Activated CD4-positive, alpha-beta T cell treated with anti-CD3 and anti-CD28 coated beads for 36 hours (primary cell): Measurements from ENCODE around the gene ADCY7. TPM values are rescaled to one million over a fixed set of nuclear protein-coding genes. Genes with fewer than 3 reads are reported as not detected.

Experiments used
- ATAC-seq: fragments of 200-7000 bp; cut with Tn5 transposase; one replicate; pipeline ENCODE4 v1.10.0; 2021; ENCODE audit warnings: mild to moderate bottlenecking, moderate library complexity
- CTCF ChIA-PET: fragments of 350-600 bp; sonication (Branson Sonifier 250); formaldehyde crosslinking; loops from one replicate; lab custom pipeline; 2021; ENCODE audit warnings: antibody characterized with exemption; lab: Charles Lee
- POLR2A ChIA-PET: fragments of 350-600 bp; sonication (Branson Sonifier 250); formaldehyde crosslinking; loops from one replicate; lab custom pipeline; 2021; ENCODE audit warnings: antibody characterized with exemption, inconsistent platforms; lab: Charles Lee
- DNase-seq: peaks from one replicate; pipeline ENCODE4 v3.0.0-alpha.2; 2020
- H3K27ac Mint-ChIP-seq: one replicate; pipeline ENCODE4 v1.8.0; 2021; ENCODE audit warnings: mixed read lengths
- H3K27me3 Mint-ChIP-seq: one replicate; pipeline ENCODE4 v1.8.0; 2021; ENCODE audit warnings: mixed read lengths
- H3K36me3 Mint-ChIP-seq: one replicate; pipeline ENCODE4 v1.8.0; 2021; ENCODE audit warnings: low read depth, mixed read lengths
- H3K4me1 Mint-ChIP-seq: one replicate; pipeline ENCODE4 v1.8.0; 2021; ENCODE audit warnings: mixed read lengths
- H3K4me3 Mint-ChIP-seq: one replicate; pipeline ENCODE4 v1.8.0; 2021; ENCODE audit warnings: mild to moderate bottlenecking, moderate library complexity, mixed read lengths
- H3K9me3 Mint-ChIP-seq: one replicate; pipeline ENCODE4 v1.8.0; 2021; ENCODE audit warnings: low read depth, mixed read lengths
- intact Hi-C, 2 experiments: fragments of 100-400 bp; cut with DNase I in 1 of 2; cut with micrococcal nuclease in 1 of 2; formaldehyde crosslinking; loops; one replicate each; pipeline versions ENCODE4 v1.14.2 to v1.15.1; 2022 to 2024; cut with DNase I, micrococcal nuclease
- total RNA-seq, 2 experiments: library from RNA; stranded (reverse); gene quantifications; one replicate each; pipeline ENCODE4 v1.2.3, GENCODE V29; 2021

Gene ADCY7
- total RNA-seq, 2 experiments from 2014 or later, result 51.8 to 85.3 TPM

DNA sequence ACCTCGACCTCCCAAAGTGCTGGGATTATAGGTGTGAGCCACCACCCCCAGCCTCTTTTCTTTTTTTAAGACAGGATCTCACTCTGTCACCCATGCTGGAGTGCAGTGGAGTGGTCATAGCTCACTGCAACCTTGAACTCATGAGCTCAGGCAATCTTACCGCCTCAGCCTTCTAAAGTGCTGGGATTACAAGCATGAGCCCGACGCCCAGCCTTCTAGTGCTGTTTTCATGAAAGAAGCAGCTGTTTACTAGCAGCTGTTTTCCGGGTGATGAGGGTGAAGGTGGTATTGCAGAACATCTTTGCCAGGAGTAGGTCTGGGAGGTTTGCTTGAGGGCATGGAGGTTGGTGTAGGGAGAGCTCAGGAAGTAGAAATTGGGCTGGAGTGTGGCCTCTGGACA lies 2.0 kb downstream of the ADCY7 start:
- no peak for ATAC-seq
- CTCF ChIA-PET, result interaction anchor here (0.9 to 1.3 kb wide), 7 partner anchors 16 to 538 kb away, joined by 3 to 4 read pairs (median 3); no protein-coding TSS in a partner anchor
- no peaks in the 10 kb centered on the region for H3K27me3 Mint-ChIP-seq
- H3K27ac Mint-ChIP-seq, result peak overlapping the region; percentile 98
- peaks cover 2% of the 10 kb centered on the region for H3K9me3 Mint-ChIP-seq
- H3K36me3 Mint-ChIP-seq, result peaks cover 19% of the 10 kb centered on the region
- peak; percentile 42 for DNase-seq
- H3K4me1 Mint-ChIP-seq, result peaks cover 85% of the 10 kb centered on the region
- POLR2A ChIA-PET, result no interaction called here
- peak overlapping the region; percentile 87 for H3K4me3 Mint-ChIP-seq
- intact Hi-C loops, result loop anchor here in 1 of 2 experiments (5.0 kb wide), 2 partner anchors 99 to 204 kb away; partner anchors contain the start of gene BRD7

DNA sequence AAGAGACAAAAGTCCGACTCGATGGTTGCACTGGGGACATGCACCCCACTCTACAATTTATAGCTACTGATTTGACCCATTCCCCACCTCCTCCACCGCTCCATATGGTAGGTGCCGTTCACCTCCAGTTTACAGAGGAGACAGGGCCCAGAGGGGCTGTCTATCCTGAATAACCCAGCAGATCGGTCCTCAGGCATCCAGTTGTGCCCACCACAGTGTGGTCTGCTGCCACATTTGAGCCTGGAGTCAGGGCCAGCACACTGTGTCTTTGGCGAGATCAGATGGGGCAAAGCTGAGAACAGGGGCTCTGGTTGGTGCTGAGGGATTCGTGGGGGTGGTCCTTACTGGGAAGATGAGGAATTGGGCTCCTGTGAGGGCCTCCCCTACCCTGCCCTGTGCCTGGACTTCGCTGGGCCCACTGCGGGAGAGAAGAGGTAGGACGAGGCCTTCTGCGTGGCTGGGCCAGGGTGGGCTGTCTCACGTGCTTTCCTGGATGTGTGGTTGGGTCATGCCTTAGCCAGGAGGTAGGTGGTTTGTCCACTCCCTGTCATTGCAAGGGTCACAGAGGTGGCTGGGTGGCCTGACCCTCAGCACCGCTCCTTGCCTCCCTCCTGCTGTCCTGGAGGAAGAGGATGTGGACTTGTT lies 2.8 kb downstream of the ADCY7 start:
- no peak for DNase-seq

DNA sequence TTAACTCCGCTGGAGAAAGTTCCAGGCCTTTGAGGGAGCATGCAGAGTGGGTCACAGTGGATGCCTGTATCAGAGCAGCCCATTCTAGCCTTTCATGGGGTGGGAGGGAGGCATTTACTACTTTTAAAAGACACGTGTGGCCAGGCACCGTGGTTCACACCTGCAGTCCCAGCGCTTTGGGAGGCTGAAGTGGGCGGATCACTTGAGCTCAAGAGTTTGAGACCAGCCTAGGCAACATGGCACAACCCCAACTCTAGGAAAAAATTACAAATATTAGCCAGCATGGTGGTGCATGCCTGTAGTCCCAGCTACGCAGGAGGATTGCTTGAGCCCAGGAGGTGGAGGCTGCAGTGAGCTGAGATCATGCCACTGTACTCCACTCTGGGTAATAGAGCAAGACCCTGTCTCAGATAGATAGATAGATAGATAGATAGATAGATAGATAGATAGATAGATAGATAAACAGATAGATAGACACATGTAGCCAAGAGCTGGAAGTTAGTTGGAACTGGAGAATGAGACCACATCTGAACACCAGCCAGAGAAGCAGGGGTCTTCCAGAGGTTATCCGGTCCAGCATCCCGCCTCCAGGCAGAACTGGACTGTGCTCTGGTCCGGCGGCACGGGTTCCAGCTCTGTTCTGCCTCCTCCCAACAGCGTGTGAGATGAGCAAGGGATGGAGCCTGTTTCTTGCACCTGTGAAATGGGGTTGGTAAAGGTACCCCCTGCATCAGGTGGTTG lies 3.6 kb downstream of the ADCY7 start:
- POLR2A ChIA-PET, result interaction anchor here (0.7 kb wide), 1 partner anchor 285 kb away, joined by 3 read pairs; no protein-coding TSS in a partner anchor
- no peak for ATAC-seq
- H3K4me3 Mint-ChIP-seq, result no peak overlapping the region
- peak overlapping the region; percentile 79 for H3K27ac Mint-ChIP-seq
- no peaks in the 10 kb centered on the region for H3K9me3 Mint-ChIP-seq
- peaks cover 21% of the 10 kb centered on the region for H3K36me3 Mint-ChIP-seq
- CTCF ChIA-PET, result interaction anchor here (0.6 to 1.8 kb wide), 3 partner anchors 9 to 201 kb away, joined by 3 to 5 read pairs (median 4); no protein-coding TSS in a partner anchor
- no peak for DNase-seq
- no peaks in the 10 kb centered on the region for H3K27me3 Mint-ChIP-seq
- intact Hi-C loops, result loop anchor here in 1 of 2 experiments (5.0 kb wide), 2 partner anchors 97 to 202 kb away; partner anchors contain the start of gene BRD7
- H3K4me1 Mint-ChIP-seq, result peaks cover 81% of the 10 kb centered on the region

More for the DNA sequence above, 2.8 kb downstream of the ADCY7 start:
- ChIA-PET CTCF (interaction anchor here (0.9 to 1.8 kb wide), 5 partner anchors 10 to 200 kb away, joined by 3 to 5 read pairs (median 4); no protein-coding TSS in a partner anchor), POLR2A (no interaction called here)
- Mint-ChIP-seq H3K4me3 (peak overlapping the region; percentile 46), H3K36me3 (peaks cover 24% of the 10 kb centered on the region), H3K27ac (peak overlapping the region; percentile 79), H3K27me3 (no peaks in the 10 kb centered on the region), H3K9me3 (peaks cover 2% of the 10 kb centered on the region), H3K4me1 (peaks cover 85% of the 10 kb centered on the region)
- ATAC-seq, result no peak
- intact Hi-C loops, result loop anchor here in 1 of 2 experiments (5.0 kb wide), 2 partner anchors 98 to 203 kb away; partner anchors contain the start of gene BRD7

DNA sequence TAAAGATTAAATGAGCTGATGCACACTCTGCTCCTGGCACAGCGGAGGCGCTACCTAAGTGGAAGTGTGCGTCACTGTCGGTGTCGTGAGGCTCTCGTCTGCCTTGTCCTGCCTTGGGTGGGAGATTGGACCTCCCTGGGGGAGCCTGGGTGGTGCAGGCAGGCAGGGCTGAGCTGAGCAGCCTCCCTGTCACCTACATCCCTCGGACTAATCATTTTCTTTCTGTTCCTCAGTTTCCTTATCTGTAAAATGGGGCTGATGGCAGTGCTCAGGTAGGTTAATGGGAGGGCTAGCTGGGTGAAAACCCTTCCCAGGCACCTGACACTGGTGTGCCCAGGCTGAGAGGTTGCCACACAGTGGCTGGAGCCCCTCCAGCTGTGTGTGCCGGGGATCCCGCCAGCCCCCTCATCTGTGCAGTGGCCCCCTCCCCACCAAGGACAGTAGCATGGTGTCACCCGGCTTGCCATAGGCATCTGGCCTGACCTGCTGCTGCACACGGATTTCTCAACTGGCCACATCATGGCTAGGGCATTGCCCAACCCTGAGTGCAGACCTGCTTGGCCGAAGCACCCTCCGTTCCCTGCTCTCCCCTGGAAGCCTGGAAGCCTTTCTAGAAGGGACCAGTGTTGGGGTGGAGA lies 4.3 kb downstream of the ADCY7 start:
- no peaks in the 10 kb centered on the region for H3K9me3 Mint-ChIP-seq
- no peak overlapping the region for H3K4me3 Mint-ChIP-seq
- DNase-seq, result no peak
- intact Hi-C loops, result no loop called here
- H3K27ac Mint-ChIP-seq, result peak overlapping the region; percentile 8
- H3K36me3 Mint-ChIP-seq, result peaks cover 24% of the 10 kb centered on the region
- peaks cover 80% of the 10 kb centered on the region for H3K4me1 Mint-ChIP-seq
- H3K27me3 Mint-ChIP-seq, result no peaks in the 10 kb centered on the region
- POLR2A ChIA-PET, result interaction anchor here (0.7 kb wide), 1 partner anchor 286 kb away, joined by 3 read pairs; no protein-coding TSS in a partner anchor
- no peak for ATAC-seq
- CTCF ChIA-PET, result interaction anchor here (0.6 to 1.8 kb wide), 4 partner anchors 8 to 102 kb away, joined by 3 to 5 read pairs (median 4); no protein-coding TSS in a partner anchor

DNA sequence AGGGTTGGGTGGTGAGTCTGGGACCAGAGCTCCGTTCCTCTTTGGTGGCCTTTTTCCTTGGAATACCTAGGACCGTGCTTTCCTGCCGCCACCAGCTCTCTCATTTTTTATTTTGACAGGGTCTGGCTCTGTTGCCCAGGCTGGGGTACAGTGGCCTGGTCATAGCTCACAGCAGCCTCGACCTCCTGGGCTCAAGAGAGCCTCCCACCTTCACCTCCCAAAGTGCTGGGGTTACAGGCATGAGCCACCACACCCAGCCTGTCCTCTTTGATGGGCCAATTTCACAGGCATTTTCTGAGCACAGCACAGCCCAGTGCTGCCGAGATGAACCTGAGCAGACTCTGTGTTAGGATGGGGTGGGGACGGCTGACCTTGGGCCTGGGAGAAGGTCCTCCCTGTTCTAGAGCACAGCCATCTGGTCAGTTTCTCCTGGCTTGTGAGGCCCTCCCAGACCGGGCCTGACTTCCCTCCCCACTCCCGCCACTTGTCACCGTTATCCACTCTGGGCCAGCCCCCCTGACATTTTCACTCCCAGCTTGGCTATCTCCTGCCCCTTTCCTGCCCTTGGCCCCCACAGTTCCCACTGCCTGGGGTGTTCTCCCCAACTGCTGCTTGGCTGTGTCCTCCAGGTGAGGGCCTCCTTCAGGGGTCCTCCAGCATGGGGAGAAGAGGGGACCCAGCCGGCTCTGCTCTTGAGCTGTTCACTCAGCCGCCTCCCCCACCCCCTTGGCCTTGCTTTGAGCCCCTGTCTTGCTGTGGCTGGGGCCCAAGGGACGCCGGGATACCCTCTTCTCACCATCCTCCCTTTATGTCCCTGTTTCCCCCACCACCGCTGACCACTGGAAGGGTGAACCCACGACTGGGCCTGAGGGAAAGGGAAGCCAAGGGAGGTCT lies 5.0 kb downstream of the ADCY7 start:
- Mint-ChIP-seq H3K4me1 (peaks cover 79% of the 10 kb centered on the region), H3K36me3 (peaks cover 24% of the 10 kb centered on the region), H3K9me3 (no peaks in the 10 kb centered on the region), H3K27me3 (no peaks in the 10 kb centered on the region), H3K4me3 (no peak overlapping the region), H3K27ac (peak overlapping the region; percentile 60)
- intact Hi-C loops, result no loop called here
- ATAC-seq, result no peak
- POLR2A ChIA-PET, result no interaction called here
- no peak for DNase-seq
- CTCF ChIA-PET, result interaction anchor here (0.7 to 1.3 kb wide), 3 partner anchors 26 to 469 kb away, joined by 3 read pairs; no protein-coding TSS in a partner anchor

DNA sequence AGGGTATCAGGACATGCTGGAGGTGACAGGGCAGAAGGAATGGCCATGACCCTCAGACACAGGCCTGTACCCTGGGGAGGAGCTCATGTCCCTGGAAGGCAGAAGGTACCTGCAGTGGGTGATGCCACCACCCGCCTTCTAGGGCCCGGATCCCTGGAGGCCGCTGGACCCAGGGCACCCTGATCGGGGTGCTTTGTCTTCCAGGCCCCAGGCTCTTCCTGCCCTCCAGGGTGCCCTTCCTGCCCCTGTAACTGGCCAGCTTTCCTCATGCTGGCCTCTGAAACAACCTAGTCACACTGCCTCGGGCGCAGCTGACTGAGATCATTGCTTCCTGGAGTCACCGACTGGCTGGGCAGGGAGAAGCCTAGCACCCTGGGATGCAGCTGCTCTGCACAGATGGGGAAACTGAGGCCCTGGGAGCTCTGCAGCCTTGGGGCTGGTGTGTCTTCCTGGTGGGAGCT lies 5.8 kb downstream of the ADCY7 start:
- Mint-ChIP-seq H3K27me3 (no peaks in the 10 kb centered on the region), H3K9me3 (no peaks in the 10 kb centered on the region), H3K4me1 (peaks cover 86% of the 10 kb centered on the region), H3K36me3 (peaks cover 27% of the 10 kb centered on the region), H3K27ac (peak overlapping the region; percentile 51), H3K4me3 (no peak overlapping the region)
- intact Hi-C loops, result no loop called here
- CTCF ChIA-PET, result interaction anchor here (1.2 to 1.6 kb wide), 2 partner anchors 11 to 58 kb away, joined by 5 read pairs; no protein-coding TSS in a partner anchor
- no peak for DNase-seq
- no peak for ATAC-seq
- POLR2A ChIA-PET, result interaction anchor here (1.0 kb wide), 1 partner anchor 26 kb away, joined by 3 read pairs; no protein-coding TSS in a partner anchor

DNA sequence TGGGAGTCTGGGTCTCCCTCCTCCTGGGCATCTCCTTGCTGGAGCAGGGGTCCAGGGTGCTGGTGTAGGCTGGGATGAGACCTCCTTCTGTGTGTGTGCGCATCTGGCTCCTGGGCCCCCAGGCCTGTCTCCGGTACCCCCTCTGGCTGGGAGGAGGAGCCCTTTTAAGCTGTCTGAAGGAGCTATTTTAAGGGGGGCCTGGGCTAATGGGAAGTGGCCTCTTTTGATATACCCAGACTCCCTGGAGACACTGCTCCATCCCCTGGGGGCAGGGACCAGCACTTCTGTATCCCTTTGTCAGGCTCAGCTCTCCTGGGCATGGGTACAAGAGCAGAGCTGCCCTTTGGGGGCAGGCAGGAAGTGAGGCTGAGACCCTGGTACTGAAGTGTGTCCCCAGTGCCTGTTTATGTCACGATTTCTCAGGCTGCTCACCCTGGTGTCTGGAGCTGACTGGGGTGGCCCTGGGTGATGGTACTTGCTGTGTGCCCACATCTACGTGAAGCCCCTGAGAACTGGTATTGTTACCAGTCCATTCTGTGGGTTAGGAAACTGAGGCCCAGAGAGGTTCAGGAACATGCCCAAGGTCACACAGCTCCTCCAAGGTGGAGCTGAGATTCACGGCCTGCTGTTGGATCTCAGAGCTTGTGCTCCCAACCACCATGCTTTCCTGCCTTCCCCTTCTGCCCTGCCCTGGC lies 6.5 kb downstream of the ADCY7 start:
- CTCF ChIA-PET, result interaction anchor here (0.6 to 2.3 kb wide), 5 partner anchors 12 to 248 kb away, joined by 3 to 16 read pairs (median 5); partner anchors contain the start of gene CNEP1R1
- peaks cover 27% of the 10 kb centered on the region for H3K36me3 Mint-ChIP-seq
- peak overlapping the region; percentile 97 for H3K4me3 Mint-ChIP-seq
- no peaks in the 10 kb centered on the region for H3K27me3 Mint-ChIP-seq
- H3K9me3 Mint-ChIP-seq, result no peaks in the 10 kb centered on the region
- POLR2A ChIA-PET, result interaction anchor here (1.0 to 3.1 kb wide), 5 partner anchors 8 to 493 kb away, joined by 3 to 11 read pairs (median 3); no protein-coding TSS in a partner anchor
- H3K27ac Mint-ChIP-seq, result peak overlapping the region; percentile 100
- peaks cover 89% of the 10 kb centered on the region for H3K4me1 Mint-ChIP-seq
- intact Hi-C loops, result no loop called here
- ATAC-seq (no peak), DNase-seq (no peak)

DNA sequence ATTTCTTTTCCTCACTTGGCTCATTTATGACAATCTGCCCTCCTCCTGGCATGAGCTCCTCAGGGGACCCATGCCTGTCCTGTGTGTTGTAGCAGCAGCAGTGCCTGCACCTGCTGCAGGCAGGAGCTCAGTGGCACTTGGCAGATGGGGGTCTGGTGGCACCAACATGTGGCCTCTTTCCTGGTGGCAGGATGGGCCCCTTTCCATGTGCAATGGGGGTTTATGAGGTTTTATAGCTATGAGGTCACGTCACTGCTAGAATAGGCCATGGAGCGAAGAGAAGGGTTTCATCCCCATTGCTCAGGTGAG lies 7.0 kb downstream of the ADCY7 start:
- ChIA-PET CTCF (interaction anchor here (0.6 to 2.6 kb wide), 9 partner anchors 8 to 248 kb away, joined by 3 to 16 read pairs (median 4); partner anchors contain the start of genes ADCY7 and CNEP1R1), POLR2A (interaction anchor here (1.0 to 3.1 kb wide), 6 partner anchors 9 to 492 kb away, joined by 3 to 11 read pairs (median 3); no protein-coding TSS in a partner anchor)
- Mint-ChIP-seq H3K36me3 (peaks cover 32% of the 10 kb centered on the region), H3K4me1 (peaks cover 92% of the 10 kb centered on the region), H3K9me3 (no peaks in the 10 kb centered on the region), H3K27ac (peak overlapping the region; percentile 100), H3K4me3 (peak overlapping the region; percentile 97), H3K27me3 (no peaks in the 10 kb centered on the region)
- DNase-seq (no peak), ATAC-seq (no peak)
- intact Hi-C loops, result no loop called here

DNA sequence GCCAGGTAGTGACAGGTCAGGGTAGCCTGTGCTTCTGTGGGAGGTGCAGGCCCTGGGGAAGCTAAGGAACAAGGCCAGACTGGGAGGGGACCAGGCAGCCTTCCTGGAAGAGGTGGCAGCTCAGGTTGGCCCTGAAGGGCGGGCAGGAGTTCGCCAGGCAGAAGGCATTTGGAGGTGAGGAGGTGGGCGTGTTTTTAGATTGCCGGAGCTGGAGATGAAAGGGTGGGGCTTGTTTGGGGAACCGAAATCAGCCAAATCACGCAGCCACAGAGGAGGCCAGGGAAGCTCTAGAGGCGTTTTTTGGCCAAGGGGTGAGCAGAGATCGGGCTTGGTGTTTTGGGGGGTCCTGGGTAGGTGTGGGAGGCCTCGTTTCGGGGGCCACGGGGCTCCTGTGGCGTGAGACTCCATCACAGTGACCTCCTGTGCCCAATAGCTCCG lies 7.6 kb downstream of the ADCY7 start:
- Mint-ChIP-seq H3K36me3 (peaks cover 33% of the 10 kb centered on the region), H3K27me3 (no peaks in the 10 kb centered on the region)
- intact Hi-C loops, result no loop called here

More for the DNA sequence above, 7.6 kb downstream of the ADCY7 start:
- DNase-seq (peak; percentile 73), ATAC-seq (peak; percentile 37)
- Mint-ChIP-seq H3K4me1 (peaks cover 92% of the 10 kb centered on the region), H3K4me3 (peak overlapping the region; percentile 97), H3K9me3 (no peaks in the 10 kb centered on the region), H3K27ac (peak overlapping the region; percentile 100)
- POLR2A ChIA-PET, result interaction anchor here (0.6 to 3.1 kb wide), 7 partner anchors 9 to 492 kb away, joined by 3 to 11 read pairs (median 3); no protein-coding TSS in a partner anchor
- CTCF ChIA-PET, result interaction anchor here (0.6 to 2.6 kb wide), 9 partner anchors 9 to 532 kb away, joined by 3 to 16 read pairs (median 4); partner anchors contain the start of genes ADCY7 and CNEP1R1
